Measurements from ENCODE around the gene CPNE4.

The CPNE4 gene

DNA sequence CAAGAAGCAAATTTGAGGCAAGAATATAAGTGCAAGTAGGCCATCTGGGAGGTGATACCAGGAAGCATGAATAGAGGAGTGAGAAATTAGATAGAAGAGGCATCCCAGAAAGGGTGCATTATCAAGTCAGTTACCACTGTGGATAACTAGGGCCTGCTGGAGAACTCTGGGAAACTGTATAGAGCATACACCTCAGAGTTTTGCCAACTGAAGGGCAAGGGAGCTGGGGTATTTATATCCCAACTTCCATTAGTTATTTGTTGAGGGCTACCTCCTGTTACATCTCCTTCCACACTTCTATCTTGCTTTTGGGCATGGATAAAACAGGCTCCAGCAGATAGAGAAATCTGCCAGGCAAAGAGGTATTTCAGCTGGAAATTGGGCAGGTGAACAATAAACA is 448.5 kb downstream of the CPNE4 start:
- no peak for TF ChIP-seq CTCF (IDR thresholded peaks at IDR 0.05)

GRCh38 chr3:131582438-131582837 is 452.4 kb downstream of the CPNE4 start:
- TF ChIP-seq CTCF (IDR thresholded peaks at IDR 0.05): no peak

- TF ChIP-seq CTCF (IDR thresholded peaks at IDR 0.05): no peak
Observed at GRCh38 chr3:131568460-131568859, 466.4 kb downstream of the CPNE4 start.

DNA sequence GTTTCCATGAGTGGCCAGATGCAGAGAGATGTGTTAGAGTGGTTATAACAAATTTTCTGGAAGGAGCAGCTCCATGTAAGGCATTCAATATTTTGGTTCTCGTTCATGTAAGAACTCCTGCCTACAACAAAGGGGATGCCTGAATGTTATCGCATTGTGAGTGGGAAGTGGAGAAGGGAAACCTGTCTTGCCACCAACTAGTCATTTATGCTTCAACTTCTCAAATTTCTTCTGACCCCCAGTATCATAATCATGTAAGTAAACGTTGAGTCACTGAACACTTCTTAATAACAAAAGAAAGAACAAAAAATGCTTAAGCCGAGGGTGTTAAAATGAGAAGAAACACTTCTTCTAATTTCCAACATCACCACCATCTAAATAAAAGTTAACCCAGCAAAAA is 470.0 kb downstream of the CPNE4 start:
- TF ChIP-seq CTCF (IDR thresholded peaks at IDR 0.05): no peak

GRCh38 chr3:131561511-131561910 is 473.3 kb downstream of the CPNE4 start:
- TF ChIP-seq CTCF (IDR thresholded peaks at IDR 0.05): no peak

DNA sequence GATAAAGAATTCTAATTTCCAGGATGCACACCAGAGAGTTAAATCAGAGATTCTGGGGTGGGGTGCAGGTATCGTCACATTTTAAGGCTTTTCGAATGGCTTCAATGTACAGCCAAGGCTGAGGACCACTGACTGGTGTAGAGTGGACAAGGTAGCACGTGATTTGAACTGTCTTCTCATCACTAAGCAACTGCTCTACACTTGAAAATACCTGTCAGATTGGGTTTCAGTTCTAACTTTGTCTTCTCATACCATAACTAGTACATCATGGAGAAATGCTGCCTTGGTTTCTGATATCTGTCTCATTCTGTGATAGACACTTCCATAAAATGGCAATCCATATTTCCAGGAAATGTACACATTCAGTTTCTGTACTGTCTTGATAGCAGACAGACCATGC is 474.0 kb downstream of the CPNE4 start:
- TF ChIP-seq CTCF (IDR thresholded peaks at IDR 0.05): no peak

DNA sequence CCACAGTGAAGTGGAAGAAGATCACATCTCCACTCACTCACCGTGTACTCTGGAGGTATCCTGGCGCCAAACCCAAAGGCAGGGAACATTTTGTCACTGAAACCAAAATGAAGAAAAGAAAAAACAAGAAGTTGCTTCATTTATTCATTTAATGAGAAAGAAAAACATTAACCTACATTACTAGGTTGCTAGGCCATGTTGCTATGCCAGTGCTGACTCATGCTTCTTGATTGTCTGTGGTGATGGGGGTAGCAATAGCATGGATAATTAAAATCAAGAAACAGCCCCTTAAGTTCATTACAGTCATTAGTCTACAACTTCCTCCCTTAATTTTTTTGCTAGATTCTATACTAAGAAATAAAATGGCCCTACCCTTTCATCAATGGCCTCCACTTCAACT is 479.4 kb downstream of the CPNE4 start:
- no peak for TF ChIP-seq CTCF (IDR thresholded peaks at IDR 0.05)

GRCh38 chr3:131553495-131554247 is 481.1 kb downstream of the CPNE4 start:
- no peak for TF ChIP-seq CTCF (IDR thresholded peaks at IDR 0.05)

Measured in LNCAP (cell line).